K562 (cell line): ENCODE measurements around the gene MBD5.

Source experiments
- ZNF121 ChIP-seq: sonication (generic); formaldehyde crosslinking; conservative IDR thresholded peaks from 2 replicates; pipeline ENCODE4 v1.8.0; 2022; ENCODE audit warnings: missing genetic modification reagents
- ZSCAN29 ChIP-seq: fragments of 450-650 bp; IDR thresholded peaks from 2 replicates; pipeline ENCODE4 v1.6.1; 2017

DNA sequence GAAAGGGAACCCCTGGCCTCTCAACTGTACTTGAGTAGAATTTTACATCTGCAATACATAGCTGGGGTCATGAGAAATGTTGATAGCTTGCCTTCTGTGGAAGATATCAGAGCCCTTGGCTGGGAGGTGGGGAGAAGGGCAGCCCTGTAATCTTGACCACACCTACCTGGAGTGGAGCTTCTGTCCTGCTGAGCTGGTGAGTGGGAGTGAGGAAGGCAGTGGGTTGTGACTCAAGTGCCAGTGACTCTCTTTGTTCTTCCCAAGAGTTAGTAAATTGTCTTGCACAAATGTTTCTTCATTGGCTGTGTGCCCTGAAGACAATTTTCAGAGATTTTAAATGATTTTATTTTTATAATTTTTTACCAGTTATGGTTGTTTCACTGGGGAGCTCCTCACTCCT lies 277.3 kb downstream of the MBD5 start:
- TF ChIP-seq ZSCAN29 (no peak), ZNF121 (CRISPR knock-in tag) (no peak)
